SK-N-SH (cell line): Measurements from ENCODE around the gene ZG16. TPM values are rescaled to one million over a fixed set of nuclear protein-coding genes. Genes with fewer than 3 reads are reported as not detected.

Experiments used
- polyA plus RNA-seq, 3 experiments: library from polyadenylated mRNA; depleted of rRNA; stranded (reverse); fragments of >200 nt; gene quantifications; 2 replicates each; pipeline ENCODE4 v1.2.3, GENCODE V29; 2012
- small RNA-seq, 7 experiments: library from RNA; depleted of rRNA; stranded (forward); fragments of <200 nt; gene quantifications; one replicate each; pipeline ENCODE3, GENCODE V24; 2012

The ZG16 gene
- polyA plus RNA-seq, 1 of the 3 experiments (the other 2 are of a cell fraction): not detected

Small RNA genes within 50 kb of the gene (small RNA-seq; reads per million reads assigned to genes)
- gene AC009133.6: 0 reads per million in 7 experiments
- 0 reads per million in 7 experiments for gene AC120114.4

Other genes with a start within 250 kb of the ZG16 start
- 0.10 and 0.13 TPM in 2 replicates for gene SPN, start 115.0 kb upstream of the ZG16 start, polyA plus RNA-seq (2012; rRNA removed)
- gene QPRT, start 99.1 kb upstream of the ZG16 start, polyA plus RNA-seq (2012; rRNA removed): 12.5 and 12.6 TPM in 2 replicates
- gene C16orf54, start 32.3 kb upstream of the ZG16 start, polyA plus RNA-seq (2012; rRNA removed): not detected in 2 replicates
- gene KIF22, start 12.5 kb downstream of the ZG16 start, polyA plus RNA-seq (2012; rRNA removed): 63.8 and 64.1 TPM in 2 replicates
- gene MAZ, start 28.3 kb downstream of the ZG16 start, polyA plus RNA-seq (2012; rRNA removed): 117 and 163 TPM in 2 replicates
- gene PRRT2, start 33.9 kb downstream of the ZG16 start, polyA plus RNA-seq (2012; rRNA removed): 28.1 and 29.3 TPM in 2 replicates
- 48.5 and 57.7 TPM in 2 replicates for gene PAGR1, start 37.9 kb downstream of the ZG16 start, polyA plus RNA-seq (2012; rRNA removed)
- gene MVP, start 42.2 kb downstream of the ZG16 start, polyA plus RNA-seq (2012; rRNA removed): 198 and 222 TPM in 2 replicates
- gene CDIPT, start 85.0 kb downstream of the ZG16 start, polyA plus RNA-seq (2012; rRNA removed): 90.7 and 94.8 TPM in 2 replicates
- gene SEZ6L2, start 121.3 kb downstream of the ZG16 start, polyA plus RNA-seq (2012; rRNA removed): 26.6 and 59.8 TPM in 2 replicates
- 29.0 and 35.1 TPM in 2 replicates for gene ASPHD1, start 122.2 kb downstream of the ZG16 start, polyA plus RNA-seq (2012; rRNA removed)
- gene KCTD13, start 148.0 kb downstream of the ZG16 start, polyA plus RNA-seq (2012; rRNA removed): 28.5 and 31.0 TPM in 2 replicates
- 95.0 and 101 TPM in 2 replicates for gene TMEM219, start 183.8 kb downstream of the ZG16 start, polyA plus RNA-seq (2012; rRNA removed)
- gene TAOK2, start 195.6 kb downstream of the ZG16 start, polyA plus RNA-seq (2012; rRNA removed): 21.9 and 23.1 TPM in 2 replicates
- 15.4 and 18.9 TPM in 2 replicates for gene HIRIP3, start 217.4 kb downstream of the ZG16 start, polyA plus RNA-seq (2012; rRNA removed)
- gene INO80E, start 218.0 kb downstream of the ZG16 start, polyA plus RNA-seq (2012; rRNA removed): 43.9 and 46.6 TPM in 2 replicates
- gene DOC2A, start 232.8 kb downstream of the ZG16 start, polyA plus RNA-seq (2012; rRNA removed): 10.3 and 10.4 TPM in 2 replicates
- not detected in 2 replicates for gene C16orf92, start 244.9 kb downstream of the ZG16 start, polyA plus RNA-seq (2012; rRNA removed)